Measurements from ENCODE around the gene ANKS1A.

GRCh38 chr6:34887753-34888513 is 1.1 kb upstream of the ANKS1A start, which contains the start of gene TAF11:
- peak; percentile 98 for TF ChIP-seq POLR2A (IDR thresholded peaks at IDR 0.05; ENCODE audit: low read length)
- no peak for TF ChIP-seq GATA1 (IDR thresholded peaks at IDR 0.05; ENCODE audit: low read depth, low read length)
